Effector memory CD8-positive, alpha-beta T cell (primary cell): ENCODE measurements around the gene CABLES2.
A peak's percentile ranks its signal among the peaks of the same experiment; 100 is the strongest.
"Not testable (repeated sequence)": the region's sequence is repeated elsewhere in the genome, so short reads cannot be mapped to it uniquely, and the experiment has no call there.

Experiments
- ATAC-seq: fragments of 150-1000 bp; cut with Tn5 transposase; replicated peaks from 2 replicates; pipeline ENCODE4 v1.10.0; 2021; ENCODE audit warnings: mild to moderate bottlenecking, moderate library complexity
- DNase-seq, 3 experiments: peaks; one replicate each; pipeline ENCODE4 v3.0.0; 2021
- H3K27ac Mint-ChIP-seq, 2 donors: one replicate each; pipeline ENCODE4 v1.8.0; 2022; ENCODE audit warnings: mild to moderate bottlenecking in 2 of 2, mixed read lengths in 2 of 2, moderate library complexity in 2 of 2
- H3K27me3 Mint-ChIP-seq, 2 donors: one replicate each; pipeline ENCODE4 v1.8.0; 2022; ENCODE audit warnings: mixed read lengths in 2 of 2
- H3K36me3 Mint-ChIP-seq: one replicate; pipeline ENCODE4 v1.8.0; 2022; ENCODE audit warnings: mild to moderate bottlenecking, moderate library complexity, mixed read lengths; ENCODE audit not compliant: insufficient read depth
- H3K4me1 Mint-ChIP-seq, 2 donors: one replicate each; pipeline ENCODE4 v1.8.0; 2022; ENCODE audit warnings: low read depth in 2 of 2, mixed read lengths in 2 of 2
- H3K4me3 Mint-ChIP-seq, 2 donors: one replicate each; pipeline ENCODE4 v1.8.0; 2022; ENCODE audit warnings: mild to moderate bottlenecking in 2 of 2, mixed read lengths in 2 of 2, moderate library complexity in 2 of 2
- H3K9me3 Mint-ChIP-seq, 2 donors: one replicate each; pipeline ENCODE4 v1.8.0; 2022; ENCODE audit warnings: mixed read lengths in 2 of 2

The CABLES2 gene

DNA sequence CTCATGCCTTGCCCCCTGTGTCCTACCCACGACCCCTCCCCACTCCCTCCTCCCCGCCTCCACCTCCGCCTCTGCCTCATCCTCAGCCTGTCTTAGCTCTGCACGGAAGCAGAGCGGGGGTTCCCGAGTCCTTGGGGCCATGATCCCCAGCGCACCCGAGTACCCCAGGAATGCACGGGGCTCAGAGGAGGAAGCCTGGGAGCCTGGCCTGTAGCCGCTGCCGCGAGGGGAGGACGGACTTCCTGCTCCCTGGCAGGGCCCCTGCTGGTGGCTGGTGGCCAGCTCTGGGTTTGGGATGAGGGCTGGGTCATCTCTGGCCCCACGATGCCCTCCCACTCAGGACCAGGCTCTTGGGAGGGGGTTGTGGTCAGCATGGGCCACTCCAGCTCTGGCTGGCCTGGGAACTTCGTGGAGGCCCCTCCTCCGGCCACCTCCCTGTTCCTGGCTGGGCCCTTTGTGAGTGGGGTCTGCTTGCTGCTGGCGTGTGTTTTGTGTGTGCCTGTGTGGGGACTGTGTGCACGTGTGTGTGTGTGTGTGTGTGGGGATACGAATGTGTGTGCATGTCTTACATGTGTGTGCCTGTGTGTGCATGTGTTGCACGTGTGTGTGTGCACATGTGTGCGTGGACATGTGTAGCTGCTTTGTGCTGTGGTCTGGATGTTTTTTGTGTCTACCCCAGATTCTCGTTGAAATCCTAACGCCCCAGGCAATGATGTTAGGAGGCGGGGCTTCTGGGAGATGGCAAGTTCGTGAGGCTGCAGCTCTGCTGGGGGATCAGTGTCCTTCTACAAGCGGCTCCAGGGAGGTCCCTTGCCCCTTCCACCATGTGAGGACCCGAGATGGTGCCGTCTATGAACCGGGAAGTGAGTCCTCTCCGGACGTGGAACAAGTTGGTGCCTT, 21.6 kb upstream of the CABLES2 start:
- Mint-ChIP-seq H3K4me1 (peaks cover 0 to 2% of the 10 kb centered on the region in 2 donors), H3K27me3 (peaks cover 12 to 55% of the 10 kb centered on the region in 2 donors), H3K4me3 (no peak overlapping the region), H3K9me3 (no peaks in the 10 kb centered on the region), H3K36me3 (no peaks in the 10 kb centered on the region), H3K27ac (no peak overlapping the region)
- DNase-seq (no peak), ATAC-seq (no peak)

GRCh38 chr20:62428002-62428372, 20.9 kb upstream of the CABLES2 start:
- DNase-seq (no peak), ATAC-seq (no peak)
- Mint-ChIP-seq H3K4me3 (no peak overlapping the region), H3K4me1 (peaks cover 0 to 2% of the 10 kb centered on the region in 2 donors), H3K36me3 (no peaks in the 10 kb centered on the region), H3K27ac (no peak overlapping the region), H3K9me3 (no peaks in the 10 kb centered on the region), H3K27me3 (peaks cover 12 to 48% of the 10 kb centered on the region in 2 donors)

GRCh38 chr20:62427172-62428001, 20.3 kb upstream of the CABLES2 start, which contains the start of gene RBBP8NL:
Gene RBBP8NL (minus strand): TSS chr20:62427539. CDS start chr20:62419647, 7,892 bp downstream.
- DNase-seq (no peak), ATAC-seq (no peak)
- Mint-ChIP-seq H3K36me3 (no peaks in the 10 kb centered on the region), H3K27me3 (peaks cover 12 to 42% of the 10 kb centered on the region in 2 donors), H3K4me1 (peaks cover 0 to 2% of the 10 kb centered on the region in 2 donors), H3K27ac (no peak within 1 kb of the TSS), H3K4me3 (no peak within 1 kb of the TSS), H3K9me3 (no peaks in the 10 kb centered on the region)

DNA sequence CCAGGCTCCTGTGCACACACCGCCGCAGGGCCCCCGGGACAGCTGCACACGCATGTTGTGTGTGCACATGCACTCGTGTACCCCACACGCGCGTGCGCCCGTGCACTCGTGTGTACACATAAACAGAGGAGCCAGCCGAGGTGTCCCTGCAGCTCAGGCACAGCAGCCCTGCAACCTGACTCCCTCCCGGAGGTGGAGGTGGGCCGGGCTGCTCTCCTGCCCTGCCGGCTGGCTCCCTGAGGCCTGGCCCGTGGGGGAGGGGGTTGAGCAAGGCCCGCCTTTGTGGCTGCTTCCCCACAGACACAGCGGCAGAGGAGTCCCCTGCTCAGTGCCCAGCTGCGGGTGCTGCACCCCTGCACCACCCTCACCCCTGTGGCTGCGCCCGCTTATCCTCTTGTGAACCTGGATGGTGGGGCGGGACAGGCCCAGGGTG, 19.6 kb upstream of the CABLES2 start:
- H3K4me1 Mint-ChIP-seq = peaks cover 0 to 2% of the 10 kb centered on the region in 2 donors
- no peak overlapping the region for H3K27ac Mint-ChIP-seq
- no peaks in the 10 kb centered on the region for H3K36me3 Mint-ChIP-seq
- H3K27me3 Mint-ChIP-seq = peaks cover 9 to 36% of the 10 kb centered on the region in 2 donors
- ATAC-seq (no peak), DNase-seq (no peak)
- H3K4me3 Mint-ChIP-seq = no peak overlapping the region
- H3K9me3 Mint-ChIP-seq = no peaks in the 10 kb centered on the region

- H3K9me3 Mint-ChIP-seq, H3K4me1 Mint-ChIP-seq, H3K36me3 Mint-ChIP-seq, H3K4me3 Mint-ChIP-seq, DNase-seq, ATAC-seq, H3K27ac Mint-ChIP-seq: not testable (repeated sequence)
- peaks cover 1 to 29% of the 10 kb centered on the region in 2 donors for H3K27me3 Mint-ChIP-seq
Measured at GRCh38 chr20:62426059-62426348, 18.9 kb upstream of the CABLES2 start.

DNA sequence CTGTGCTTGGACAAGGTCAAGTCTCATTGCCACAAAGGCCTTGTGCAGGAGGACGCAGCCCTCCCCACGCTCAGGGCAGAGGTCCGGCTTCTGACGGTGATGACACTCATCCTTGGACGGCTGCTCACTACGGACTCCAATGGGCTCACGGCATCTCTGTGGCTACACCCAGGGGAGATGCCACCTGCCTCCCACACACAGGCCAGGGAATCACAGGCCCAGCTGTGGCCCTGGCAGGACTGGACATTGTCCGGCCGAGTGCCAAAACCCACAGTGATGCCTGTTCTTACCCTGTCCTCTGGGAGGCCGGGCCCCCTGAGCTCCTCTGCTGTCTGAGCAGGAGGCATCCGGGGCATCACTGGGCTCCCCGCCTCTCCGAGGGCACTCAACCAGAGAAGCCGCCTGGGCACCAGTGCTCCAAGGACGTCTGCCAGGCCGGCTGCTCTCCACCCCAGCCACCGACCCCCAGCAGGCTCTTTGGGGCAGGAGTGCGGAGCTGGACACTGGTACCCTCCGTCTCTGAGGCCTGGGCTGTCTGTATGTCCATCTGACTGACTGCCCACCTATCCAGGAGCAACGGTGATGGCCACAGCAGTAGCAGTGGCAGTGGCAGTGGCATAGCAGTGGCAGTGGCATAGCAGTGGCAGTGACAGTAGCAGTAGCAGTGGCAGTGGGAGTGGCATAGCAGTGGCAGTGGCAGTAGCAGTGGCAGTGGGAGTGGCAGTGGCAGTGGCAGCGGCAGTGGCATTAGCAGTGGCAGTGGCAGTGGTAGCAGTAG, 18.4 kb upstream of the CABLES2 start:
- Mint-ChIP-seq H3K9me3 (no peaks in the 10 kb centered on the region), H3K27me3 (peaks cover 0 to 26% of the 10 kb centered on the region in 2 donors), H3K27ac (no peak overlapping the region), H3K4me1 (peaks cover 0 to 2% of the 10 kb centered on the region in 2 donors), H3K36me3 (no peaks in the 10 kb centered on the region), H3K4me3 (no peak overlapping the region)
- ATAC-seq (no peak), DNase-seq (no peak)

- H3K4me3 Mint-ChIP-seq = no peak overlapping the region
- no peaks in the 10 kb centered on the region for H3K9me3 Mint-ChIP-seq
- H3K4me1 Mint-ChIP-seq = peaks cover 0 to 2% of the 10 kb centered on the region in 2 donors
- ATAC-seq (no peak), DNase-seq (no peak)
- no peaks in the 10 kb centered on the region for H3K36me3 Mint-ChIP-seq
- no peak overlapping the region for H3K27ac Mint-ChIP-seq
- peaks cover 0 to 24% of the 10 kb centered on the region in 2 donors for H3K27me3 Mint-ChIP-seq
Measured at GRCh38 chr20:62424249-62425107, 17.4 kb upstream of the CABLES2 start.

DNA sequence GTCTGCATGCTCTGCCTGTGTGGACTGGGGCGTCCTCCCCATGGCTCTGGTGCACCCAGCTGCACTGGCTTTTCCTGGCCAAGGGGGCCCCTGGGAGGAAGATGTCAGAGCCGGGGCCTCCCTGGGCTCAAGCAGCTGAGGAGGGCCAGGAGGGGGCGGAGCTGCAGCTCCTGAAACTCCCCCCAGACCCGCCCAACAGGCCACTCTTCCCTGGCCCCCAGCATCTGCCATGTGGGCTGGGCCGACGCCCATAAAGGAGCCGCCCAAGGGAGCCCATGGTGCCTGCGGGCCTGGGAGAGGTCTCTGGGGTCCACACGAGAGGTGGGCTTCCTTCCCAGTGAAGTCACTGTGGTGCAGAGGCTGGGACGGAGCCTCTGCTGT, 16.2 kb upstream of the CABLES2 start:
- H3K4me3 Mint-ChIP-seq = no peak overlapping the region
- no peaks in the 10 kb centered on the region for H3K9me3 Mint-ChIP-seq
- no peaks in the 10 kb centered on the region for H3K36me3 Mint-ChIP-seq
- H3K4me1 Mint-ChIP-seq = no peaks in the 10 kb centered on the region
- ATAC-seq (no peak), DNase-seq (no peak)
- no peak overlapping the region for H3K27ac Mint-ChIP-seq
- peaks cover 0 to 12% of the 10 kb centered on the region in 2 donors for H3K27me3 Mint-ChIP-seq

DNA sequence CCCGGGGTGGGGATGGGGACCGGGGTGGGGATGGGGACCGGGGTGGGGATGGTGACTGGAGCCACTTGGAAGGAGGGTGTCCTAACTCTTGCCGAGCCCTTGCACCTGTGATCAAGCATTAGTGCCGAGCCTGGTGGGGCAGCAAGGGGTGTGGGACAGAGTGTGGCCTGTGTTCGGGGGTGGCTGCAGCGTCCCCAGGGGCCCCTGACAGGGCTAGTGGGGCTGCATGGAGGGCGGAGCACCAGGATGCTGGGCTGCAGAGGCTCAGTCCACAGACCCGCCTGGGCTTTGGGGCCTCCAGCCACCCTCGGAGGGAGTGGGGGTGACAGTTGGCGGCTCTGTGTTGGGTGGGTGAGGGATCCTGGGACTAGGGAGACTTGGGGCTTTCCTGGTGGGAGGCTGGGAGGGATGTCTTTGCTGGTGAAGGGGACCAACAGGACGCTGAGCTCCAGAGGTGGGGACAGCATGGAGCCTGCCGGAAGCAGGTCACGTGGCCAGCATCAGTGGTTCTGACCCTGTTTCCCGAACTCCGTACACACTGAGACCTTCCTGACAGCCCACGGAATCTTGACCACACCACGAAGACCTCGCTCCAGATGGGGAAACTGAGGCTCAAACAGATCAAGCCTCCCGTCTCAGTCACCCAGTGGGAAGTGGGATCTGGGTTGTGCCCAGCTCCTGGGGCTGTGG, 15.7 kb upstream of the CABLES2 start:
- Mint-ChIP-seq H3K4me1 (no peaks in the 10 kb centered on the region), H3K4me3 (no peak overlapping the region), H3K27me3 (peaks cover 0 to 11% of the 10 kb centered on the region in 2 donors), H3K36me3 (no peaks in the 10 kb centered on the region), H3K27ac (peak overlapping the region in 1 of 2 donors; percentile 29), H3K9me3 (no peaks in the 10 kb centered on the region)
- no peak for ATAC-seq
- no peak for DNase-seq

- H3K27ac Mint-ChIP-seq = no peak overlapping the region
- no peak overlapping the region for H3K4me3 Mint-ChIP-seq
- H3K27me3 Mint-ChIP-seq = peaks cover 0 to 11% of the 10 kb centered on the region in 2 donors
- ATAC-seq (no peak), DNase-seq (no peak)
- no peaks in the 10 kb centered on the region for H3K4me1 Mint-ChIP-seq
- H3K9me3 Mint-ChIP-seq = no peaks in the 10 kb centered on the region
- no peaks in the 10 kb centered on the region for H3K36me3 Mint-ChIP-seq
Measured at GRCh38 chr20:62421716-62421990, 14.6 kb upstream of the CABLES2 start.

DNA sequence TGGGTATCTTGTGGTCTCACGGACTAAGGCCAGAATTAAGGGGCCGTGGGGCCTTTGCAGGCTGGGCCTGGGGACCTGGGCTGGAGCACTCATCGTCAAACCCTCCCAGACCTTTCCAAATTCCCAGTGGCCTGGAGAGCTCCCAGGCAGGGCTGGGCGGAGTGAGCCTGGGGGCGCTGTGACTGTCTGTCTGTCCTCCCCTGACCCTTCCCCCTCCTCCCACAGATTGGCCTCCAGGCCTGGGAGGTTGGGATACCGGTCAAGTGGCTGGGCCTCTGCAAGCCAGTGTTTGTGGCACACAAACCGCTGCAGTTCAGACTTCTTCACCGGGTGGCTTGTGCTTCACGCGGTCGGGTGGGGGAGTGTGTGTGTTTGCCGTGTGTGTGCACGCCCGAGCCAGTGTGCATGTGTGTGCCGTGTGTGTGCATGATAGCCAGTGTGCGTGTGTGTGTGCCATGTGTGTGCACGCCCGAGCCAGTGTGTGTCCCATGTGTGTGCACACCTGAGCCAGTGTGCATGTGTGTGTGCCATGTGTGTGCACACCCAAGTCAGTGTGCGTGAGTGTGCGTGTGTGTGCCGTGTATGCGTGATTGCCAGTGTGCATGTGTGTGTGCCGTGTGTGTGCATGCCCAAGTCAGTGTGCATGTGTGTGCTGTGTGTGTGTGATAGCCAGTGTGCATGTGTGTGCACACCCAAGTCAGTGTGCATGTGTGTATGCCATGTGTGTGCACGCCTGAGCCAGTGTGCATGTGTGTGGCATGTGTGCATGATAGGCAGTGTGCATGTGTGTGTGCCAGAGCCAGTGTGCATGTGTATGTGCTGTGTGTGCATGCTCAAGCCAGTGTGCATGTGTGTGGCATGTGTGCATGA, 14.0 kb upstream of the CABLES2 start:
- Mint-ChIP-seq H3K9me3 (no peaks in the 10 kb centered on the region), H3K4me1 (no peaks in the 10 kb centered on the region), H3K4me3 (no peak overlapping the region), H3K27me3 (peaks cover 0 to 11% of the 10 kb centered on the region in 2 donors), H3K36me3 (no peaks in the 10 kb centered on the region), H3K27ac (no peak overlapping the region)
- DNase-seq (no peak), ATAC-seq (no peak)

GRCh38 chr20:62419759-62420158, 12.7 kb upstream of the CABLES2 start:
- no peak for DNase-seq
- Mint-ChIP-seq H3K4me1 (no peaks in the 10 kb centered on the region), H3K9me3 (no peaks in the 10 kb centered on the region), H3K4me3 (no peak overlapping the region), H3K27me3 (peaks cover 0 to 5% of the 10 kb centered on the region in 2 donors), H3K27ac (no peak overlapping the region), H3K36me3 (no peaks in the 10 kb centered on the region)
- ATAC-seq = no peak
